Measurements from ENCODE around the gene KCNK5. TPM values are rescaled to one million over a fixed set of nuclear protein-coding genes. Genes with fewer than 3 reads are reported as not detected.
A peak's percentile ranks its signal among the peaks of the same experiment; 100 is the strongest.

KCNK5 gene
- total and polyA plus RNA-seq, 2 donors = 2.6 to 3.9 TPM

DNA sequence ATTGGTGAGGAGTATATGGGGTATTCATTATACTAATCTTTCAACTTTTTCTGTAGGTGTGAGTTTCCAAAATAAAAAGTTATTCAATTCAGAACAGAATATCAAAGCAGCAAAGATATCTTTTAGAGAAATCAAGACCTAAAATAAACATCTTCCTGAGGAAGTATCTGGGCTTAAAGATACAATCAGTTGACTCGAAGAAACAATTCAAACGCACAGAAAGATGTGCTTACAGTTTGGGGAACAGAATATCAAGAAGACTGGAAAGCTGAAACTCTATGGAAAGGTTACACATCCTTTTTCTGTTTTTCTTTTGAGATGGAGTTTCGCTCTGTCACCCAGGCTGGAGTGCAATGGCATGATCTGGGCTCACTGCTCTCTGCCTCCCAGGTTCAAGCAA is 78.1 kb downstream of the KCNK5 start:
- 13% methylated on average over 3 of the region's 3 CpGs for WGBS
- Histone ChIP-seq H3K4me1 (ENCODE audit: control insufficient read depth in 2 of 2, insufficient read depth in 2 of 2, low read length in 2 of 2) (peaks cover 6 to 14% of the 10 kb centered on the region in 2 donors), H3K27ac (ENCODE audit: low read depth in 1 of 2, low read length in 1 of 2) (no peak overlapping the region), H3K4me3 (ENCODE audit: low read length in 2 of 2) (no peak overlapping the region), H3K36me3 (ENCODE audit: control insufficient read depth in 2 of 2, insufficient read depth in 2 of 2, low read length in 1 of 2) (no peaks in the 10 kb centered on the region), H3K27me3 (ENCODE audit: control insufficient read depth in 2 of 2, insufficient read depth in 1 of 2, low read length in 1 of 2) (no peaks in the 10 kb centered on the region), H3K9me3 (ENCODE audit: control insufficient read depth in 2 of 2, insufficient read depth in 1 of 2, low read length in 1 of 2) (no peaks in the 10 kb centered on the region)
- no peak for DNase-seq (ENCODE audit: low read depth in 6 of 9, low spot score in 9 of 9)

DNA sequence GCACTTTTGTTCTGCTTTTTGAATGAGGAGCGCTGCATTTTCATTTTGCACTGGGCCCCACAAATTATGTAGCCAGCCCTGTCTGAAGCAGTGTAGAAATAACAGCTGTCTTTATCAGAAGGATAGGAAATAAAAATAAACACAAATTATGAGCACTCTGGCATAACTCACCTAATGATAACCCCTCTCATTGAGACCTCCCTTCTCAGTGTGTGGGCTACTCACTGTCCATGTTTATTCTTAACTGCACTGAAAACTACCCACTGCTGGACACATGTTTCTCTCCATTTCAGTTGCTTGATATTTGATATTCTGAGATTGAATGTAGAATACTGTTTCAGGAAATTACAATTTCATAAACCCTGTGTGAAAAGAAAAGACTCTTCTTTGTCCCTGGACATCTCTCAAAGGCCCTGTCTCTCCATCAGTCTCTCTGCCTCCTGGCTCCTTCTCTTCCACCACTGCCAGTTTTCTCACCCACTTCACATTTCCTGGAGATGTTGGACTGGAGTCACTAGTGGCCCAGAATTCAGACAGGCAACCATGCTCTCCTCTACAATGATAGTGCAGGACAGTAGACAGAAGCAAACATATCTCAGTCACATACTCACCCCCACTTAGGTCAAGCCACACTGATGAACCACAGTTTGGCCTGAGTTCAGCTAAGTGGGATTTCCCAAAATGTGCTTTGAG is 84.6 kb downstream of the KCNK5 start:
- no peak for DNase-seq (ENCODE audit: low read depth in 6 of 9, low spot score in 9 of 9)
- Histone ChIP-seq H3K36me3 (ENCODE audit: control insufficient read depth in 2 of 2, insufficient read depth in 2 of 2, low read length in 1 of 2) (no peaks in the 10 kb centered on the region), H3K27me3 (ENCODE audit: control insufficient read depth in 2 of 2, insufficient read depth in 1 of 2, low read length in 1 of 2) (no peaks in the 10 kb centered on the region), H3K4me1 (ENCODE audit: control insufficient read depth in 2 of 2, insufficient read depth in 2 of 2, low read length in 2 of 2) (no peaks in the 10 kb centered on the region), H3K4me3 (ENCODE audit: low read length in 2 of 2) (no peak overlapping the region), H3K27ac (ENCODE audit: low read depth in 1 of 2, low read length in 1 of 2) (no peak overlapping the region), H3K9me3 (ENCODE audit: control insufficient read depth in 2 of 2, insufficient read depth in 1 of 2, low read length in 1 of 2) (no peaks in the 10 kb centered on the region)
- 89% methylated on average over 1 of the region's 1 CpG for WGBS

DNA sequence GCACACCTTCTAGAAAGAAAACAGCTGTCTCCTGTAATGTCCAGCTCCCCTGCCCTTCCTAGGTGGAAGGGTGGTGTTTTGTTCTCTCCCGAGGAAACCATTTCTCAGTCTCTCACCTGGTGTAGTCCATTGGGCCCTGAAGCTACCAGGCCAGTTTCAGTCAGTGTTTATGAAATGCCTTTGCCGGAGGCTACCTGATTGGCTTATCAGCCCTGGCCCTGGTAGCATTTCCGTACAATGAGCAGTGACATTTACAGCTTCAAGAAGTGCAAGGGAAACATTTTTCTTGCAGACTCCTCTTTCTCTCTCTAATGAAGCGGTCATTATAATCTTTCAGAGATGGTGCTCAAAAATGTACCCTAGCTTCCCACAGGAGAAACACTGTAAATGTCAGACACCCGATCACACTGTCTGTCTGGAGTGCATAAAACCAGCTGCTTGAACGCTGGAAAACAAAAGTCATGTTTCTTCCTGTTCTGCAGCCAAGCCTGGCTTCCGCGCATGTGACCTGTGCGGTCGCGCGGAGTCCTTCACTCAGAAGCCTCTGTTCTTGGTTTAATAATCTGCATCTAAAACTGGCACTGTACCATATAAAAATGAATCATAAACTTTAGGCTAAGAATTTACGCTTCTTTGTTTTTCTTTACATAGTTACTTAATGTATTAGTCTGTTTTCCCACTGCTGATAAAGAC is 85.9 kb downstream of the KCNK5 start:
- DNase-seq (ENCODE audit: low read depth in 6 of 9, low spot score in 9 of 9) = no peak
- 64% methylated on average over 13 of the region's 13 CpGs for WGBS

DNA sequence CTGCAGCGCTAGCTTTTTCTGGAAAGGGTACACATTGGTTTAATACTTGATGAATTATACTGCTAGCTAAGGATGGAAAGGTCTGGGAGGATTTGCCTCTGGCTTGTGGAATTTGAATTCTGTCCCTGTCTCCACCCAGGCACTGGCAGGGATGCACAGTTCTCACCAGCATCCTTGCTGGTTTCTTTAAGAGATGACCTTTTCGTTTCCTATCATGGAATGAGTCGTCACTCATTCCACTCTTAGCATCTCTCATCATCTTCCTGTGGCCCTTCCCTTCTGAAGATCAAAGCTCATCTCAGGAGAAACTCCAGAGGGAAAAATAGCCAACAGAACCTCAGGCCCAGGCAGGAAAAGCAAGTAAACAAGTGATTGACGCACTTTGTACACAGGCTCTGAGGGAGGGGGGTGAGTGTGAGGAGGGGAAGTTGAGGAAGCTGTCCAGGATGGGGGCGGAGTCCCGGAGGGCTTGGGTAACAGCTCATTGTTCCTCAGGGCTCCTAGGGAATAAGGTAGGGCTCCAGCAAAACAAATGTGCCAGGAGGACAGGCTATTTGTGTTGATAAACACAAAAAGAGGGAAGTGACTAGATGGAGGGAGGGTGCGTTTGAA is 88.6 kb downstream of the KCNK5 start:
- Histone ChIP-seq H3K27me3 (ENCODE audit: control insufficient read depth in 2 of 2, insufficient read depth in 1 of 2, low read length in 1 of 2) (no peaks in the 10 kb centered on the region), H3K9me3 (ENCODE audit: control insufficient read depth in 2 of 2, insufficient read depth in 1 of 2, low read length in 1 of 2) (no peaks in the 10 kb centered on the region), H3K4me3 (ENCODE audit: low read length in 2 of 2) (no peak overlapping the region), H3K36me3 (ENCODE audit: control insufficient read depth in 2 of 2, insufficient read depth in 2 of 2, low read length in 1 of 2) (no peaks in the 10 kb centered on the region), H3K4me1 (ENCODE audit: control insufficient read depth in 2 of 2, insufficient read depth in 2 of 2, low read length in 2 of 2) (no peaks in the 10 kb centered on the region), H3K27ac (ENCODE audit: low read depth in 1 of 2, low read length in 1 of 2) (no peak overlapping the region)
- DNase-seq (ENCODE audit: low read depth in 6 of 9, low spot score in 9 of 9) = no peak
- WGBS = 56% methylated on average over 7 of the region's 7 CpGs

More for the DNA sequence above, 85.9 kb downstream of the KCNK5 start:
- no peak overlapping the region for H3K4me3 ChIP-seq (ENCODE audit: low read length in 2 of 2)
- H3K36me3 ChIP-seq (ENCODE audit: control insufficient read depth in 2 of 2, insufficient read depth in 2 of 2, low read length in 1 of 2) = no peaks in the 10 kb centered on the region
- no peaks in the 10 kb centered on the region for H3K4me1 ChIP-seq (ENCODE audit: control insufficient read depth in 2 of 2, insufficient read depth in 2 of 2, low read length in 2 of 2)
- no peaks in the 10 kb centered on the region for H3K9me3 ChIP-seq (ENCODE audit: control insufficient read depth in 2 of 2, insufficient read depth in 1 of 2, low read length in 1 of 2)
- H3K27ac ChIP-seq (ENCODE audit: low read depth in 1 of 2, low read length in 1 of 2) = peak overlapping the region in 1 of 2 donors; percentile 76
- H3K27me3 ChIP-seq (ENCODE audit: control insufficient read depth in 2 of 2, insufficient read depth in 1 of 2, low read length in 1 of 2) = no peaks in the 10 kb centered on the region

Other genes with a start within 250 kb of the KCNK5 start
- gene GLP1R, start 180.7 kb downstream of the KCNK5 start, total RNA-seq = under 0.01 TPM
- gene GLP1R, start 180.7 kb downstream of the KCNK5 start, polyA plus RNA-seq = 0.07 TPM
- gene SAYSD1, start 114.3 kb downstream of the KCNK5 start, total RNA-seq = 18.8 TPM
- 51.7 TPM for gene SAYSD1, start 114.3 kb downstream of the KCNK5 start, polyA plus RNA-seq
- gene KCNK17, start 84.9 kb upstream of the KCNK5 start, total RNA-seq = 1.0 TPM
- 0.80 TPM for gene KCNK17, start 84.9 kb upstream of the KCNK5 start, polyA plus RNA-seq
- not detected for gene KCNK16, start 93.2 kb upstream of the KCNK5 start, total RNA-seq
- 0.07 TPM for gene KCNK16, start 93.2 kb upstream of the KCNK5 start, polyA plus RNA-seq